Mucosa of gallbladder (tissue), 1 donor: ENCODE data around the gene LGR6. TPM values are rescaled to one million over a fixed set of nuclear protein-coding genes. Genes with fewer than 3 reads are reported as not detected.
"Not testable (repeated sequence)": the region's sequence is repeated elsewhere in the genome, so short reads cannot be mapped to it uniquely, and the experiment has no call there.

ENCODE experiments used
- DNase-seq: peaks from one replicate; pipeline ENCODE4 v3.0.0-alpha.2; 2020; ENCODE audit warnings: low spot score
- total RNA-seq: library from RNA; stranded (reverse); gene quantifications from one replicate; pipeline ENCODE4 v1.2.1, GENCODE V29; 2021
- donor health status: DM: no; HTN: no; CAD: no.

The LGR6 gene
- total RNA-seq, 1 donor from 2014 or later = 60.7 TPM

DNA sequence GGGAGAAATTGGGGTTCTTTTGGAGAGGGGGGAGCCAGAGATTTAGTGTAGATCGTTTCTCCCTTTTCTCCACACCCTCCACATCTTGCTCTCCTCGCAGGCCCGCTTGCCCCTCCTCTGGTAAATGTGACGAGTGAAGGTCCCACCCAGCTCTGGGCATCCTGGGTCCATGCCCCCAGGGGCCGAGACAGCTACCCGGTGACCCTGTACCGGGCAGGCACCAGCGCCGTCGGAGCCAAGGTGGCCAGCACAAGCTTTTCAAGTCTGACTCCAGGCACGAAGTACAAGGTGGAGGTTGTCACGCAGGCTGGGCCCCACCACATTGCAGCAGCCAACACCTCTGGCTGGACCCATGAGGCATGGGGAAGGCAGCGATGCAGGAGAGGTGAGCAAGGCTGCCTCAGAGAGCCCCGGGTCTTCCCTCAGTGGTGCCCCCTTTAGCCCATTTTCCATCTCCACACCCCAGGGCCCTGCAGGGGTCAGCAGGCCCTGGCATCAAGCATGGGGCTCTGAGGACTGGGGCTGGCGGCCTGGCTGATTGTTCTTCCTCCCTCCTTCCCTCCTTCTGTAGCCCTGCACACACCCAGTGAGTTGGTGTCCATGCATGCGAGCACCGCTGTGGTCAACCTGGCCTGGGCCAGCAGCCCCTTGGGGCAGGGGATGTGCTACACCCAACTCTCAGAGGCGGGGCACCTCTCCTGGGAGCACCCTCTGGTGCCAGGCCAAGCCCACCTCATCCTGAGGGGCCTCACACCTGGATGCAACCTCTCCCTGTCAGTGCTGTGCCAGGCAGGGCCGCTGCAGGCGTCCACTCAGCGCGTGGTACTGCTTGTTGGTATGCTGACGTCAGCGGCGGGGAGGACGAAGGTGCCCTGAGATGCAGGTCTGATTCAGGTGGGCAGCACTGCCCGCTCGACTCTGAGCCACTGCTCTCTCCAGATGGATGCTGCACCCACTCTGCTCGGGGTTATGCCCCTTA is 16.4 kb upstream of the LGR6 start:
- DNase-seq = no peak

DNA sequence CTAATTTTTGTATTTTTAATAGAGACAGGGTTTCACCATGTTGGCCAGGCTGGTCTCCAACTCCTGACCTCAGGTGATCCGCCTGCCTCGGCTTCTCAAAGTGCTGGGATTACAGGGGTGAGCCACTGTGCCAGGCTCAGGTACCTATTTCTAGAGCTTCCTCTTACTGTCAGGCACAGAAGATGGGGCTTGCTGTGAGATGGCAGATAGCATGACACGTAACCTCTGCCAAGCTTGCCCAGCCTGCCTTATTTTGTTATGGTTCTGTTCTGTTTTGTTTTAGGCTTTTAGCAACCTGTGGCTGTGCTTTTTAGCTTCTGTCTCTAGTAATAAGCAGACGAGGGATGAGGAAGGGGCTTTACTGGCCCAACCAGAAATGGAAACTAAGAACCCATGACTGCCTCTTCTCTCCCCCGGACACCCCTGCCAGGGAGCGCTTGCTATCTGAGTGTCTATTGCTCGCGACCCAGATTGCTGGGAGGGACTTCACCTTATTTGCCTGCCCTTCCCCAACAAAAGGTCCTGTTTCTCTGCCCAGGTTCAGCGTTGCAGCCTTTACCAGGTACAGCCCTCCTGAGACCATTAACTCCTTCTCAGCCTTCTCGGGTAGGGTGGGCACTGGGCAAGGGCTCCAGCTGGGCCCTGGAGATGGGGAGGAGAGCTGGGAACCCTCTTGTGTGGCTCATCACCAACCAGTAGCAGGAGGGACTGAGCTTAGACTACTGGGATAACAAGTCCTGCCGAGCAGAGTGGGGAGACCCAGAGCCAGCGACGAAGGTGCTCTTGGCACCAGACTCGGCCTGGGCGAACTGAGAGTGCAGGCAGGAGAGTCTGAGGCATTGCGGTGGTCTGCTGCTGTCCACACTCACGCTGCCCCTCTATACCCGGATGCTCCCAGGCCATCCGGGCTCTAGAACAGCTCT is 13.5 kb upstream of the LGR6 start:
- DNase-seq = no peak

DNA sequence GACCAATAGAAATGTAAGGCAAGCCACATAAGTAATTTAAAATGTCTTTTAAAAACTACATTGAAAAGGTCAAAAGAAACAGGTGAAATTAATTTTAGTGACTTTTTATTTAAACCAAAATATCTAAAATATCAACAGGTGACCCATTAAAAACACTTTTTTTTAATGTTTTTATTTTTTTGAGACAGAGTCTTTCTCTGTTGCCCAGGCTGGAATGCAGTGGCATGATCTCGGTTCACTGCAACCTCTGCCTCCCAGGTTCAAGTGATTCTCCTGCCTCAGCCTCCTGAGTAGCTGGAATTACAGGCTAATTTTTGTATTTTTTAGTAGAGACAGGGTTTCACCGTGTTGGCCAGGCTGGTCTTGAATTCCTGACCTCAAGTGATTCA is 12.9 kb upstream of the LGR6 start:
- not testable (repeated sequence) for DNase-seq

DNA sequence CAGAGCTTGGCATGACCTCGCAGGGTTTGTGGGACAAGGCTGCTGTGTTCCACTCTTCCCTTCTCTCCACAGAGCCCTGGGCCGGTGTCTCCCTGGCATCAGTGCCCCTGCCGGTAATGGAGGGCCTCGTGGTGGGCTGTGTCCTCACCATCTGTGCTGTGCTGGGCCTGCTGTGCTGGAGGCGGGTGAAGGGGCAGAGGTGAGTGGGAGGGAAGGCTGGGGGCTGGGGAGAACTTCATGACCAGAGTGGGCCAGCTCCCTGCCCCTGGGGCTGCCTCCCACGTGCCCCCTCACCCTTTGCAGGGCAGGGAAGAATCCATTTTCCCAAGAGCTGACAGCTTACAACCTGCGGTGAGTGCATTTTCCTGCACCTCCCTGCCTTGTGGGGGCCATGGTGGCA is 12.0 kb upstream of the LGR6 start:
- DNase-seq = no peak

DNA sequence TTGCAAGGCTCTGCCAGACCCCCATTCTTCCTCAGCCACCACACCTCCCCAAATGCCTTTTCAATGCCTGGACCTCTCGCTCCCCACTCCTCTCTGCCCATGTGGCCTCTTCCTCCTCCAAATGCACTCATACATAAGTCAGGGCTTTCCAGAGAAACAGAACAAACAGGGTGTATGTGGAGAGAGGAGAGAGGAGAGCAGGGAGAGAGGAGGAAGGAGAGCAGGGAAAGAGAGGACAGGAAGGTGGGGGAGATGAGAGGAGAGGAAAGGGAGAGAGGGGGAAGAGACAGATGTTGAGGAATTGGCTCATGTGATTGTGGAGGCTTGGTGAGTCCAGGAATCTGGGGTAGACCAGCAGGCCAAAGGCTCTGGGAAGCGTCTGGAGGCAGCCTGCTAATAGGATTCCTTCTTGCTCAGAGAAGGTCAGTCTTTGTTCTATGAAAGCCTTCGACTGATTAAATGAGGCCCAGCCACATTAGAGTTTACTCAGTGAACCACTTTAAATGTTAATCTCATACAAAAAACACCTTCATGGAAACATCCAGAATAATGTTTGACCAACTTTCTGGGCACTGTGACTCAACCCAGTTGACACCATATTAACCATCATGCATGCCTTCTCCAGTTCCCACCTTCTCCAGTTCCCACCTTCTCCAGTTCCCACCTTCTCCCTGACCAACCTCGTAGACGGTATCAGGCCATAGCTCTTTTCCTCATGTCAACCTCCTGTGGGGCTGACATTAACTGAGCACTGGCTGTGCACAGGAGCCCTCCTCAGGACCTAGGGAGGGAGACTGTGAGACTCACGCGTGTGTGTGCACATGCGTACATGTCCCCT is 11.3 kb upstream of the LGR6 start:
- no peak for DNase-seq

DNA sequence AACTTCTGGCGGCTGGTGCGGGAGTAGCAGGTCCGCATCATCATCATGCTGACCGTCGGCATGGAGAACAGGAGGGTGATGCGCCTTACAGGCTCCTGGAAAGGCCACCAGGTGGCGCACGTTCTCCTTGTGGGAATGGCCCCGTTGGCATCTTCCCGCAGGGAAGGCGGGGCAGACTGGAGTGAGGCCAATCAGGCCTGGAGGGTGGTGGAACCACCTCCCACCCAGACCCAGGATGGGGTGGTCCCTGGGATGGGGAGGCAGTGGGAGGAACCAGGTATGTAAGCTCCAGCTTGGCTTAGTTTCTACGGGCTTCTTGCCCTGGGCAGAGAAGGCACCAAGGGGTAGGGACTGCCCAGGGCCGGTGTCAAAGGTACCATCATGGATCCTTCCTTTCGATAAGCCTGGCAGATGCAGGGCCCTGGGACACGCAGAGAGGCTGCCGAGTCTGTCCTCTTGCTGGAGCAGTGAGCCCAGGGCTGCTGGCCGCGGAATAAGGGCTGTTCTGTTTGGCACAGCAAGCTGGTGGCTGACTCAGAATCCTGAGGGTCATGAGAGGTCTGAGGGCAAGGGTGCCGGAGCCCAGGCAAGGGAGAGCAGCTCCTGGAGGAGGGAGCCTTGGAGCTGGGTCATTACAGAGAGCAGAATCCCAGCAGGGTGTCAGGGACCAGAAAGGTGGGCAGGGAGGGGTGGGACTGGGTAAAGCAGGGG is 8.7 kb upstream of the LGR6 start:
- DNase-seq = peak; percentile 80

DNA sequence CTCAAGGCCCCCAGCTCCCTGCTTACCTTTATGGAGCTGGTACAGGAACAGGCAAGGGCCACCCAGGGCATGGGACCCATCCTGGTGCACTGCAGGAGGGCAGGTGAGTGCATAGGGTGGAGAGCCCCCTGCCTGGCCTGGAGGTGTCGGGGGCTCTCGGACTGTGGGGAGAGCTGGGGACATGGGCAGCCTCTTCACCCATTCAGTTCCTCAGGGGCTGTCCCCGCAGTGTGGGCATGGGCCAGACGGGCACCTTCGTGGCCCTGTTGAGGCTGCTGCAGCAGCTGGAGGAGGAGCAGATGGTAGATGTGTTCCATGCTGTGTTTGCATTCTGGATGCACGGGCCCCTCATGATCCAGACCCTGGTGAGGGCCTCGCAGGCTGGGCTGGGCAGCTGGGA is 7.3 kb upstream of the LGR6 start:
- no peak for DNase-seq

DNA sequence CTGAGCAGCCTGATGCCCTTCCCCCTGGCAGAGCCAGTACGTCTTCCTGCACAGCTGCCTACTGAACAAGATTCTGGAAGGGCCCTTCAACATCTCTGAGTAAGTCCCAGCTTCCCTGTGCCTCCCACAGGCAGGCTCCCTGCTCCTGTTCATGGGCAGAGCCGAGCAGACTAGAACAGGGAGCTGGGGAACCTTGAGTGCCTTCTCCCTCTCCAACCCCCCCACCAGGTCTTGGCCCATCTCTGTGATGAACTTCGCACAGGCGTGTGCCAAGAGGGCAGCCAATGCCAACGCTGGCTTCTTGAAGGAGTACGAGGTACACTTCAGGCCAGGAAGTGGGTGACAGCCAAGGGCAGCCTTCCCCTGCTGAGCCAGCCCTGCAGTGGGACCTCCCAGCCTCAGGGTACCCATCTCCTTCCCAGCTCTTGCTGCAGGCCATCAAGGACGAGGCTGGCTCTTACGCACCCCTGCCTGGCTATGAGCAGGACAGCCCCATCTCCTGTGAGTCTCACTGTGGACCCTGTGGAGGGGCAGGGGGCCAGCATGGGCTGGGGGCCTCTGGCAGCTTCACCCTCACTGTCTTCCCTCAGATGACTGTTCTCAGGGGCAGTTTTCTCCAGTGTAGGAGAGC is 6.4 kb upstream of the LGR6 start:
- DNase-seq = peak; percentile 74

DNA sequence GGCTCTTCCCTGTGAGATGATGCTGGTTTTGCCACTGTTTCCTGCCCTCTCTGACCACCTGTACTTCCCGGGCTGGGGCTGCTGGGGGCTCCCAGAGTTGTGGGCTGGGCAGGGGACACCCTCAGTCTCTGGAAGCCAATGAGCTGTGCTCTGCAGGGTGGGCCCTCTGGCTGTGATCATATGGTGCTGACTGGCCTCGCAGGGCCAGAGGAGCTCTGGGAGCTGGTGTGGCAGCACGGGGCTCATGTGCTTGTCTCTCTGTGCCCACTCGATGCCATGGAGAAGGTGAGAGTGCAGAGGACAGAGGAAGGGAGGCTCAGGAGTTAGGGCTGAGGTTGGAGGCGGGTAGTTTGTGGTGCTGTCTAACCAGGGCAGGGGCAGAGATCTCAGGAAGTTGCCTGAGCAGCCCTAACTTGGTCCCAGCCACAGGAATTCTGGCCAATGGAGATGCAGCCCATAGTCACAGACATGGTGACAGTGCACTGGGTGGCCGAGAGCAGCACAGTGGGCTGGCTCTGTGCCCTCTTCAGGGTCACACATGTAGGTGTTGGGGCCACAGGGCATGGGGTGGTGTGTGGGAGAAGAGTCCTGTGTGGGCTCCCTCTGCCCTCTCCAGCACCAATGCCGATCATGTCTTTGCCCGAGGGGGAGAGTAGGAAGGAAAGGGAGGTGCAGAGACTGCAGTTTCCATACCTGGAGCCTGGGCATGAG is 5.7 kb upstream of the LGR6 start:
- no peak for DNase-seq

DNA sequence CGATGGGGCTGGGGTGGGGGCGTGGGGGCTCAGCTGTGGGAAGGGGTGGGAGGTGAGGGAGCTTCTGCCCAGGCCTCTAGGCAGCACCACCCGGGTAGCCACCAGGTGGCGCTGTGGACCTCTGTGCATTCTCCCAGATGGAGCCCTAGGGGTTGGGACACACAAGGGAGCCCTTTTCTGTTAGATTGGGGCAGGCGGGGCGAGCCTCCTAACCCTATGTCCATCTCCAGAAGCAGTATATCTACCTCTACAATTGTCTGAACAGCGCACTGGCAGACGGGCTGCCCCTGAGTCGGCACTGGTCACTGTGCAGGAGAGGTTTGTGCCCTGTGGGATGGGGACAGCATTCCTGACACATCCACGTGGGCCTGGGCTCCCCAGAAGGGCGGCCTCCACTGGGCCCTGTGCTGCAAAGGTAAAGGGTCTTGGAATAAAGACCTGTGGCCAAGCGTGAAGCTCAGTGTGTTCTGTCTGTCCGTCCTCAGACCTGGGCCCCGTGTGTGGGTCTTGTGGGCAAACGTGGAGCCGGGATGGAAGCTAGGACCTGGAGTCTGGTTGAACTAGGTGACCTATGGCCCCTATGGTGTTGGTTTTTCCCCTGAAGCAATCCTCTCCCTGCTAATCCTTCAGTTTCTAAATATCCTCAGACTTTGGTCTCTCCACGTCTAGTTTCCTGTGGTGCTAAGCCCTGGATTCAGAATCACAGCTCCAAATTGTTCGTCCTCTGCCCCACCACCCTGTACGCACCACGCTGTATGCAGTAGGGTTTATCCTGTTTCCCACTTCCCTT is 4.4 kb upstream of the LGR6 start:
- DNase-seq = peak; percentile 71

DNA sequence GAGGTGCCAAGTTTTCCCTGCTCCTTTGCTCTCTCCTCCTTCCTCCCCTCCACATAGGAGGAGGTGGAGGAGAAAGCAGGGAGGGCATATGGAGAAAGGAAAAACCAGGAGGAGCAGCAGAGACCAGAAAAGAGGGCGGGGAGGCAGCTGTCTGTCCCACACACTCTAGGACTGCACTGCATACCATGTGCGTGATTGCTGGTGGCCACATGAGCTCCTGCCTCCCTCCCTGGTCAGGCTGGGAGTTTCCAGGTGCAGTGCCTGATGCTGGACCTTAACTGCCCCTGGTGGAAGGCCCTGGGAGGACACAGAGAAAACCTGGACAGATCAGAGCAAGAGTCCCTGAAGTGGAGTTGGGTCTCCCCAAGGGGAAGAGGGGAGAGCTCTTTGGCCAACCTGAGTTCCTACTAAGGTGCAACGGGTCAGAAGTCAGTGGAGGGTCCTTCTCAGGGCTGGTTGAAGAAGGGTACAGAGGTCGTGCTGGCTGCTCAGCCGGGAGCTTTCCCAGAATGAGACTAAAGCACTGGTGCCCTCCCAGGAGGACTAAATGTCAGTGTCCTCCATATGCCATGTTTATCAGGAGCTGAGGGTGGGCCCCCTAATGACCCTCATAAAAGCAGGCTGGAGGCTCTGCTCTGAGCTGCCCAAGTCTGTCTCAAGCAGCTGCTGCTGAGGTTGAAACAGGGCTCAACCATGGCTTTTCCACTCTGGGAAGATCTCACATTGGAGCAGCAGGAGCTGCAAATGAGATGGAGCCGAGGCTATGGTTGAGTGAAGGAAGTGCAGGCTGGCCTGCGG is 3.5 kb upstream of the LGR6 start:
- DNase-seq = no peak

DNA sequence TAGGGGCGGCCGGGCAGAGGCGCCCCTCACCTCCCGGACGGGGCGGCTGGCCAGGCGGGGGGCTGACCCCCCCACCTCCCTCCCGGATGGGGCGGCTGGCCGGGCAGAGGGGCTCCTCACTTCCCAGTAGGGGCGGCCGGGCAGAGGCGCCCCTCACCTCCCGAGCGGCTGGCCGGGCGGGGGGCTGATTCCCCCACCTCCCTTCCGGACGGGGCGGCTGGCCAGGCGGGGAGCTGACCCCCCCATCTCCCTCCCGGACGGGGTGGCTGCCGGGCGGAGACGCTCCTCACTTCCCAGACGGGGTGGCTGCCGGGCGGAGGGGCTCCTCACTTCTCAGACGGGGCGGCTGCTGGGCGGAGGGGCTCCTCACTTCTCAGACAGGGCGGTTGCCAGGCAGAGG is 2.2 kb upstream of the LGR6 start:
- not testable (repeated sequence) for DNase-seq

DNA sequence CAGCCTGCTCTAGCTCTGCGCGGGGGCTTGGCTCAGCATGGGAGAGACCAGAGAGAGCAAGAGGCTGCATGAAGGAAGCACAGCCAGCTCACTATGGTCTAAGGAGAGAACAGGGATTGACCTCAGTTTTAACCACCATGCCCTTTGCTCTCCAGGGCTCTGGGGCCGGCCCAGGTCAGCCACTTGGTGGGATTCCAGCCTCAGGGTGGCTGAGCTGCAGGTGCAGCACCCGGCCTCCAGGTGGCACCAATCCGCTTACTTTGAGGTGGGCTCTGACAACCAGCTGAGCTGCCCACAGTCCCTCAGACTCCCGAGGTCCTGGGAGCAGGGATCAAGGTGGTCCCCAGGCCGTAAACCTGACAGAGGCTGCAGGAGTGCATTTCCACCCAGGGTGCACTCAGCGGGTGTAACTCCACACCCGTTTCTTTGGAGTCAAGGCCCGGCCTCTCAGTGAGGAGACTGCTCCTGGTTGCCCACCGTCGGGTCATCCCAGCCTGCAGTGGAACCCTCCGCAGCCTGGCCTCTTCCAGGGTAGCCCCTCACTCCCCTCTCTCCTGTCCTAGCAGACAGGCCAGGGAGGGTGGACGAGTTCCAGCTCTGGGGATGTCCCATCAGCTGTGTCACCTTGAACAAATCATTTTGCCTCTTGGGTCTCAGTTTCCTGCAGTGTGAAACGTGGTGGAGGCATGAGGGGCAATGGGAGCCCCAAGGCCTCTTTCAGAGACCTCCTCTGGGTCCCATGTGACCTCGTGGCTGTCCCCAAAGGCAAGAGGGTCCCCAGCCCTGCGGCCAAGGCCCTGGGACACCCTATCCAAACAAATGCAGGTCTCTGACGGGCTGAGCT is 607 bp upstream of the LGR6 start:
- DNase-seq = peak; percentile 57

DNA sequence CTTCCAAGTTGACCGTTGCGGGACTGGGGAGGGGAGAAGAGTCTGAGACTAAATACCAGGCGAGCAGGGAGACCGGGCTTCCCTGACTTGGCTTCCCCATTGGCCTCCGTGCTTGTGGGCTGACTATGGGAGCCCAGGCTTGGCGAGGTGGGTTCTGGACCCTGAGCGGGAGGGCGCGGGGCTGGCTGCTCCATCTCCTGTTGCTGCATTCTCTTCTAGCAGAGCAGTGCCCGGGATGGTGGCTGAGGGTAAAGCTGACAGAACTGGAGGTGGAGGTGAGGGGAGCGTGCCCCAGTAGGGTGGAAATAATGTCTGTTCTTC is 689 bp downstream of the LGR6 start:
- no peak for DNase-seq

DNA sequence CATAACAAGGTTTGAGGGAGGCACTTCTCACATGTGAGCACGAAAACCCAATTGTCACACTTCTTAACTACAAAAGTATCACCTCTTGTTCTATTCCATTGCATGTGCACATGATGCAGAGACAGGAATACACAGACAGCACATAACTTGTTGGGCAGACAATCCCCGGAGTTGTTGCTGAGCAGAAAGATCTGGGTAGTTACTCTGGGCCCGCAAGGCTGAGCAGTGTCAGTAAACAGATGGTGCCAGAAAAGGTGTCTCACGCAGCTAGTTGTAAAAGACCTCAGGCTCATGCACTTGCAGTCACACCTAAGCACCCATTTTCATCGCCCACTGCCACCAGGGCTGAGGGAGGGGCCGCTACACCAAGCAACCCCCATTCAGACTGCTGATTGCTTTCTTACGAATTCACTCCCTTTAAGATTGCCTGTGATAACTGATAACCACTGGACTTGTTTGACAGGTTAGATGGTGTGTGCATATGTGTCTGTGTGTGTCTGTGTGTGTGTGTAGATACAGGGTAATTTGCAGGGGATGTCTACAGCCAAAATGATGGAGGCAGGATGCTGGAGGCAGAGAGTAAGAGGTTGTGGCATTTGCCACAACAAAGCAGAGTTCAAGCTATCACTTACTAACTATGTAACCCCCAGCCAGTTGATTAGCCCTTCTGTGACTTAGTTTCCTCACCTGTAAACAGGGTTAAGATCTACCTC is 4.2 kb downstream of the LGR6 start:
- no peak for DNase-seq

DNA sequence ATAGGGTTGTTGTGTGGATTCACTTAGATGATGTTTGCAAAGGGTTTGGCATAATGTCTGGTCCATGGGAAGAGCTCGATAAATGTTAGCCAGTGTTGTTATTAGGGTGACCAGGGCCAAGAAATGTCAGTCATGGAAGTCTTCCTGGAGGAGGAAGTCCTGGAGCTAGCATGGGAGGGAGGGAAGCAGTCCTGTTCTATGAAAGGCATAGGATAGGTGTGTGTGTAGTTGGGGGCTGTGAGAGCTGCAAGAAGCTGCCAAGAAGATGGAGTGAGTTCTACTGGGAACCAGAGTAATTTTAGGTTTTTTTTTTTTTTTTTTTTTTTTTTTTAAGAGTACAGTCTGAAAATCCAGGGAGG is 4.7 kb downstream of the LGR6 start:
- DNase-seq = no peak
